ENCODE measurements around the gene MYO1B.

DNA sequence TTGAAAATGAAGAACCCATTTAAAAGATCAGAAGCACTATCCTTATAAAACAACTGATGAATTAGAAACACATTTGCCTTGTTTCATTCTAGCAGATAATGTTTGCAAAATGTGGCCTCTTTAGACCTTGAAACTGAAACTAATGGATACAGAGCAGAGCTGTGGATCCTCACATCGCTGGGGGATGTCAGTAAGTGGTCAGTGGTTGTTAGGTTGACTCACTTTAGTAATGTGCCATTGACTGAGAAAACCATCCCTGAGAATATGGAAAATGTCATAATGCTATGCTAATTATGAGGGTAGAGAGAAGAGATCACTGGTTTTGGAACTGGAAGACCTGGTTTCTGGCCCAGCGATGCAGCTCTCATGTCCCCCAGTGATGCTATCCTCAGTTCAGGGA lies 176.7 kb downstream of the MYO1B start:
- TF ChIP-seq, protein P1, sequence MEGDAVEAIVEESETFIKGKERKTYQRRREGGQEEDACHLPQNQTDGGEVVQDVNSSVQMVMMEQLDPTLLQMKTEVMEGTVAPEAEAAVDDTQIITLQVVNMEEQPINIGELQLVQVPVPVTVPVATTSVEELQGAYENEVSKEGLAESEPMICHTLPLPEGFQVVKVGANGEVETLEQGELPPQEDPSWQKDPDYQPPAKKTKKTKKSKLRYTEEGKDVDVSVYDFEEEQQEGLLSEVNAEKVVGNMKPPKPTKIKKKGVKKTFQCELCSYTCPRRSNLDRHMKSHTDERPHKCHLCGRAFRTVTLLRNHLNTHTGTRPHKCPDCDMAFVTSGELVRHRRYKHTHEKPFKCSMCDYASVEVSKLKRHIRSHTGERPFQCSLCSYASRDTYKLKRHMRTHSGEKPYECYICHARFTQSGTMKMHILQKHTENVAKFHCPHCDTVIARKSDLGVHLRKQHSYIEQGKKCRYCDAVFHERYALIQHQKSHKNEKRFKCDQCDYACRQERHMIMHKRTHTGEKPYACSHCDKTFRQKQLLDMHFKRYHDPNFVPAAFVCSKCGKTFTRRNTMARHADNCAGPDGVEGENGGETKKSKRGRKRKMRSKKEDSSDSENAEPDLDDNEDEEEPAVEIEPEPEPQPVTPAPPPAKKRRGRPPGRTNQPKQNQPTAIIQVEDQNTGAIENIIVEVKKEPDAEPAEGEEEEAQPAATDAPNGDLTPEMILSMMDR (optimal IDR thresholded peaks at IDR 0.05 in 1 of 3, IDR thresholded peaks at IDR 0.05 in 1 of 3, conservative IDR thresholded peaks at IDR 0.05 in 1 of 3; ENCODE audit: extremely low read depth in 1 of 3, insufficient read depth in 2 of 3, low read length in 3 of 3), result no peak
- TF ChIP-seq EZH2 (IDR thresholded peaks at IDR 0.05; ENCODE audit: low read length), result no peak
